MM.1S (cell line): ENCODE data around the gene METTL17.

Experiments
- CTCF ChIP-seq: fragments of 300-600 bp; sonication (generic); IDR thresholded peaks from 2 replicates; pipeline ENCODE4 v1.5.1; 2016; ENCODE audit warnings: antibody characterized with exemption, low read length, mixed read lengths
- EZH2 ChIP-seq: fragments of 300-600 bp; sonication (generic); optimal IDR thresholded peaks from 2 replicates; pipeline ENCODE3; 2017; ENCODE audit warnings: low read depth, mild to moderate bottlenecking, antibody characterized with exemption, low read length, mixed read lengths
- EZH2phosphoT487 ChIP-seq: fragments of 300-600 bp; sonication (generic); IDR thresholded peaks from 2 replicates; pipeline ENCODE4 v1.6.1; 2018; ENCODE audit warnings: antibody characterized with exemption, low read length

- TF ChIP-seq CTCF: peak; percentile 70
- no peak for TF ChIP-seq EZH2
- TF ChIP-seq EZH2phosphoT487: no peak
These were observed 25.0 kb downstream of the METTL17 start for GRCh38 chr14:21014761-21015190.
